CD14-positive monocyte (primary cell): ENCODE data around the gene GYS1. TPM values are rescaled to one million over a fixed set of nuclear protein-coding genes. Genes with fewer than 3 reads are reported as not detected.

Experiments used
- DNase-seq, 3 donors: peaks; one replicate each; pipeline ENCODE4 v3.0.0-alpha.2; 2011 to 2022
- H2AFZ ChIP-seq: 2 replicates; pipeline ENCODE4 v1.6.0; 2012; ENCODE audit warnings: mild to moderate bottlenecking, low read depth, low read length, inconsistent platforms; ENCODE audit not compliant: insufficient read depth, poor library complexity, severe bottlenecking
- H3K27ac ChIP-seq, 2 donors: 1 replicate in 1 of 2; 2 replicates in 1 of 2; pipeline ENCODE4 v1.5.1; 2012 to 2013; ENCODE audit warnings: low read length in 2 of 2, control low read depth in 1 of 2, inconsistent platforms in 1 of 2, low read depth in 1 of 2, mild to moderate bottlenecking in 1 of 2
- H3K27me3 ChIP-seq, 2 donors: one replicate each; pipeline versions ENCODE4 v1.6.0 to v1.6.1; 2011 to 2013; ENCODE audit warnings: low read length in 2 of 2; ENCODE audit not compliant: control insufficient read depth in 2 of 2, insufficient read depth in 2 of 2
- H3K36me3 ChIP-seq, 2 donors: replicated peaks in 1 of 2; 1 replicate in 1 of 2; 2 replicates in 1 of 2; pipeline versions ENCODE4 v1.5.1 to v1.6.1; 2012 to 2013; ENCODE audit warnings: low read length in 2 of 2, control low read depth in 1 of 2, inconsistent platforms in 1 of 2, mild to moderate bottlenecking in 1 of 2; ENCODE audit not compliant: insufficient read depth in 2 of 2, control insufficient read depth in 1 of 2
- H3K4me1 ChIP-seq, 2 donors: 1 replicate in 1 of 2; 2 replicates in 1 of 2; pipeline versions ENCODE4 v1.5.1 to v1.6.1; 2012 to 2013; ENCODE audit warnings: low read length in 2 of 2, control low read depth in 1 of 2, inconsistent platforms in 1 of 2, mild to moderate bottlenecking in 1 of 2, moderate library complexity in 1 of 2; ENCODE audit not compliant: insufficient read depth in 2 of 2, control insufficient read depth in 1 of 2
- H3K4me2 ChIP-seq: replicated peaks from 2 replicates; pipeline ENCODE3; 2012; ENCODE audit warnings: low read length, moderate library complexity, mild to moderate bottlenecking; ENCODE audit not compliant: poor library complexity, severe bottlenecking; ENCODE audit errors: extremely low read depth
- H3K4me3 ChIP-seq, 3 experiments: fragments of 200-600 bp in 1 of 3; sonication (generic) in 1 of 3; replicated peaks in 1 of 3; 1 replicate in 2 of 3; 2 replicates in 1 of 3; pipeline ENCODE4 v1.5.1; 2011 to 2013; ENCODE audit warnings: low read length in 3 of 3, mild to moderate bottlenecking in 3 of 3, control low read depth in 2 of 3, low read depth in 2 of 3, inconsistent platforms in 1 of 3, moderate library complexity in 1 of 3
- H3K79me2 ChIP-seq: 2 replicates; pipeline ENCODE4 v1.6.0; 2012; ENCODE audit warnings: mild to moderate bottlenecking, control low read depth, inconsistent platforms, low read length, moderate library complexity; ENCODE audit not compliant: insufficient read depth
- H3K9ac ChIP-seq: 2 replicates; pipeline ENCODE4 v1.6.0; 2017; ENCODE audit warnings: low read length, mild to moderate bottlenecking; ENCODE audit not compliant: insufficient read depth, poor library complexity, severe bottlenecking
- H3K9me3 ChIP-seq, 2 donors: replicated peaks in 1 of 2; 1 replicate in 1 of 2; 2 replicates in 1 of 2; pipeline versions ENCODE4 v1.5.1 to v1.6.1; 2012 to 2013; ENCODE audit warnings: low read length in 2 of 2, control low read depth in 1 of 2; ENCODE audit not compliant: control insufficient read depth in 1 of 2, insufficient read depth in 1 of 2
- H4K20me1 ChIP-seq: 2 replicates; pipeline ENCODE4 v1.6.0; 2012; ENCODE audit warnings: mild to moderate bottlenecking, low read length, control low read depth, moderate library complexity; ENCODE audit not compliant: insufficient read depth
- H3K27ac Mint-ChIP-seq, 7 donors: one replicate each; pipeline ENCODE4 v1.8.0; 2020; ENCODE audit warnings: mild to moderate bottlenecking in 7 of 7, mixed read lengths in 7 of 7, moderate library complexity in 6 of 7, inconsistent platforms in 2 of 7
- H3K27me3 Mint-ChIP-seq, 3 donors: one replicate each; pipeline ENCODE4 v1.8.0; 2021 to 2022; ENCODE audit warnings: low read depth in 3 of 3, mild to moderate bottlenecking in 3 of 3, mixed read lengths in 3 of 3, moderate library complexity in 3 of 3, inconsistent platforms in 1 of 3
- H3K36me3 Mint-ChIP-seq, 2 donors: one replicate each; pipeline ENCODE4 v1.8.0; 2020; ENCODE audit warnings: mixed read lengths in 2 of 2, inconsistent platforms in 1 of 2, mild to moderate bottlenecking in 1 of 2
- H3K4me1 Mint-ChIP-seq: one replicate; pipeline ENCODE4 v1.8.0; 2020; ENCODE audit warnings: mild to moderate bottlenecking, mixed read lengths
- H3K4me3 Mint-ChIP-seq, 2 donors: one replicate each; pipeline ENCODE4 v1.8.0; 2020; ENCODE audit warnings: mild to moderate bottlenecking in 2 of 2, mixed read lengths in 2 of 2, moderate library complexity in 1 of 2
- H3K9me3 Mint-ChIP-seq, 7 donors: one replicate each; pipeline ENCODE4 v1.8.0; 2020 to 2022; ENCODE audit warnings: mixed read lengths in 7 of 7, mild to moderate bottlenecking in 6 of 7, moderate library complexity in 6 of 7, inconsistent platforms in 2 of 7
- WGBS: methylation state at CpG from one replicate; pipeline ENCODE4 v1.1.5; 2013; ENCODE audit warnings: missing lambda C conversion rate; ENCODE audit not compliant: insufficient coverage; 5-methylcytosine and 5-hydroxymethylcytosine counted together
- intact Hi-C, 2 donors: fragments of 100-400 bp; cut with micrococcal nuclease; formaldehyde crosslinking; loops; one replicate each; pipeline versions ENCODE4 v1.15.0 to v1.15.1; 2023
- polyA plus RNA-seq, 3 donors: library from polyadenylated mRNA; depleted of rRNA in 1 of 3; unstranded in 2 of 3; stranded (reverse) in 1 of 3; fragments of 300-500 nt in 2 of 3; fragments of >200 nt in 1 of 3; fragmentation: Illumina TruSeq in 2 of 3; gene quantifications; 1 replicate in 2 of 3; 2 replicates in 1 of 3; pipeline ENCODE4 v1.2.3, GENCODE V29; 2012 to 2021
- TF ChIP-seq, protein P1 (sequence below): fragments of 200-600 bp; IDR thresholded peaks from one replicate; pipeline ENCODE4 v1.8.0; 2022; ENCODE audit warnings: antibody characterized with exemption, mild to moderate bottlenecking

GYS1 gene
- polyA plus RNA-seq, 3 donors = 13.3 to 26.0 (median 21.3) TPM

DNA sequence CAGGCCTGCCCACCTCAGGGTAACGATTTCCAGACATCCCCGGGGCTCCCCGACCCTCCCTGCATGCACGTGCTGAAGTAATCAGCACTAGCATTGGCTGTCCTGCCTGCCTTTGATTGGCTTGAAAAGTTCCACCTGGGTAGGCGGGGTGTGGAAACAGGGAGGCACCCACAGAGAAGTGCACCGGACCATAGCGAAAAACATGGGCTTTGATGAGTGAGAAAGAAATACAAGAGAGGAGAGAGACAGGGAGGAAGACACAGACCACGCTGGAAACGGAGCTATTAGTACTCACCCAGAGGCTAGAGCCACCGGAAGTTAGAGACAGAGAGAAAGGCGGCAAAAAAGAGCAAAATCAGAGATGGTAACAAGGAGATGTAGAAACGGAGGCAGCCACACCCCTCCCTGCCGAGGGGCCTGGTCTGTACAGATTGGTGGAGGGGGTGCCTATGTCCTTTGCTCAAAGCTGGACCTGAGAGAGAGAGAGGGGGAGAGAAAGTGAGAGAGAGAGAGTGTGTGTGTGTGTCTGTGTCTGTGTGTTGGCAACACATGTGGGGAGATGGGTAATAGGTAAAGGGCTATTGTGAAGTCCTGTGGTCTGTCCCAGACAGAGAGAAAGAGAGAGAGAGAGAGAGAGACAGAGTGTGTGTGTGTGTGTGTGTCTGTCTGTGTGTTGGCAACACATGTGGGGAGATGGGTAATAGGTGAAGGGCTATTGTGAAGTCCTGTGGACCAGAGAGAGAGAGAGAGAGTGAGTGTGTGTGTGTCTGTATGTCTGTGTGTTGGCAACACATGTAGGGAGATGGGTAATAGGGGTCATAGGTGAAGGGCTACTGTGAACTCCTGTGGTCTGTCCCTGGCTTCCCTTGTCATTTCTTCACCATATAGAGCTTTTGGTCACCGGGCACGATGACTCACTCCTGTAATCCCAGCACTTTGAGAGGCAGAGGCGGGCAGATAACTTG is 28.1 kb upstream of the GYS1 start:
- Histone ChIP-seq H3K4me2 (no peak overlapping the region), H3K27me3 (peaks cover 14 to 49% of the 10 kb centered on the region in 2 donors), H3K36me3 (peaks cover 0 to 2% of the 10 kb centered on the region in 2 donors), H3K4me1 (peaks cover 24 to 29% of the 10 kb centered on the region in 2 donors), H3K4me3 (no peak overlapping the region), H4K20me1 (no peaks in the 10 kb centered on the region), H3K9me3 (no peaks in the 10 kb centered on the region), H3K9ac (no peak overlapping the region), H2AFZ (no peak overlapping the region), H3K79me2 (no peaks in the 10 kb centered on the region), H3K27ac (no peak overlapping the region)
- Mint-ChIP-seq H3K4me3 (peak overlapping the region in 1 of 2 donors; percentile 55), H3K27ac (no peak overlapping the region), H3K27me3 (peaks cover 36 to 53% (median 50%) of the 10 kb centered on the region in 3 donors), H3K4me1 (peaks cover 29% of the 10 kb centered on the region), H3K36me3 (peaks cover 9 to 10% of the 10 kb centered on the region in 2 donors), H3K9me3 (peaks cover 0 to 10% (median 5%) of the 10 kb centered on the region in 7 donors)
- intact Hi-C loops = no loop called here
- TF ChIP-seq, protein P1, sequence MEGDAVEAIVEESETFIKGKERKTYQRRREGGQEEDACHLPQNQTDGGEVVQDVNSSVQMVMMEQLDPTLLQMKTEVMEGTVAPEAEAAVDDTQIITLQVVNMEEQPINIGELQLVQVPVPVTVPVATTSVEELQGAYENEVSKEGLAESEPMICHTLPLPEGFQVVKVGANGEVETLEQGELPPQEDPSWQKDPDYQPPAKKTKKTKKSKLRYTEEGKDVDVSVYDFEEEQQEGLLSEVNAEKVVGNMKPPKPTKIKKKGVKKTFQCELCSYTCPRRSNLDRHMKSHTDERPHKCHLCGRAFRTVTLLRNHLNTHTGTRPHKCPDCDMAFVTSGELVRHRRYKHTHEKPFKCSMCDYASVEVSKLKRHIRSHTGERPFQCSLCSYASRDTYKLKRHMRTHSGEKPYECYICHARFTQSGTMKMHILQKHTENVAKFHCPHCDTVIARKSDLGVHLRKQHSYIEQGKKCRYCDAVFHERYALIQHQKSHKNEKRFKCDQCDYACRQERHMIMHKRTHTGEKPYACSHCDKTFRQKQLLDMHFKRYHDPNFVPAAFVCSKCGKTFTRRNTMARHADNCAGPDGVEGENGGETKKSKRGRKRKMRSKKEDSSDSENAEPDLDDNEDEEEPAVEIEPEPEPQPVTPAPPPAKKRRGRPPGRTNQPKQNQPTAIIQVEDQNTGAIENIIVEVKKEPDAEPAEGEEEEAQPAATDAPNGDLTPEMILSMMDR = no peak
- peak in 2 of 3 donors; percentile 11 to 47 for DNase-seq
- WGBS = 49% methylated on average over 16 of the region's 16 CpGs

DNA sequence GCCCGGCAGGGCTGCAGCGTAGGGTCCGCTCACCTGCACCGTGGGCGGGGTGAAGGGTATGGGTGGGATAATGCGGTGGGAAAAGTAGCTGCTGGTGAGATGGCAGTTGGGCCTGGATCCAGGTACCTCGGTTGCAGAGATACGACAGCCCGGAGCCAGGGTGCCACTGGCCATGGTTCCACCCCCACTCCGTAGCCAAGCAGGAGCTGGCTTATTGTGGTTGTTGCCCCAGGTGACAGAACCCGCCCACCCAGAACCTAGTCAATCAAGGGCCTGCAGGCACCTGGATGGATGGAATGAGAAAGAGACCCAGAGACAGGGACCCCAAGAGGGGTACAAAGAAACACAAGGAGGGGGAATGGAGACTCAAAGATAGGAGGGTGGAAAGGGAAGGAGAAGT is 27.2 kb upstream of the GYS1 start:
- intact Hi-C loops = no loop called here
- Histone ChIP-seq H3K36me3 (peaks cover 8 to 11% of the 10 kb centered on the region in 2 donors), H3K9ac (no peak overlapping the region), H4K20me1 (no peaks in the 10 kb centered on the region), H2AFZ (no peak overlapping the region), H3K4me3 (no peak overlapping the region), H3K4me2 (no peak overlapping the region), H3K27me3 (peaks cover 14 to 49% of the 10 kb centered on the region in 2 donors), H3K27ac (no peak overlapping the region), H3K9me3 (no peaks in the 10 kb centered on the region), H3K4me1 (peaks cover 24 to 29% of the 10 kb centered on the region in 2 donors), H3K79me2 (no peaks in the 10 kb centered on the region)
- H3K27me3 Mint-ChIP-seq = peaks cover 36 to 48% (median 48%) of the 10 kb centered on the region in 3 donors
- peaks cover 29% of the 10 kb centered on the region for H3K4me1 Mint-ChIP-seq
- peaks cover 0 to 10% (median 5%) of the 10 kb centered on the region in 7 donors for H3K9me3 Mint-ChIP-seq
- H3K36me3 Mint-ChIP-seq = peaks cover 18 to 19% of the 10 kb centered on the region in 2 donors
- no peak for DNase-seq
- 79% methylated on average over 10 of the region's 11 CpGs for WGBS
- TF ChIP-seq, protein P1 = no peak
- H3K4me3 Mint-ChIP-seq = peak overlapping the region in 1 of 2 donors; percentile 55
- H3K27ac Mint-ChIP-seq = no peak overlapping the region
